Measurements from ENCODE around the gene FBXL14. TPM values are rescaled to one million over a fixed set of nuclear protein-coding genes. Genes with fewer than 3 reads are reported as not detected.
A peak's percentile ranks its signal among the peaks of the same experiment; 100 is the strongest.

The FBXL14 gene
- total and polyA plus RNA-seq, 9 of the 15 experiments (the other 6 are each of a cell fraction or from before 2014, with no cell fraction given) = 0.13 to 9.8 (median 3.3) TPM

DNA sequence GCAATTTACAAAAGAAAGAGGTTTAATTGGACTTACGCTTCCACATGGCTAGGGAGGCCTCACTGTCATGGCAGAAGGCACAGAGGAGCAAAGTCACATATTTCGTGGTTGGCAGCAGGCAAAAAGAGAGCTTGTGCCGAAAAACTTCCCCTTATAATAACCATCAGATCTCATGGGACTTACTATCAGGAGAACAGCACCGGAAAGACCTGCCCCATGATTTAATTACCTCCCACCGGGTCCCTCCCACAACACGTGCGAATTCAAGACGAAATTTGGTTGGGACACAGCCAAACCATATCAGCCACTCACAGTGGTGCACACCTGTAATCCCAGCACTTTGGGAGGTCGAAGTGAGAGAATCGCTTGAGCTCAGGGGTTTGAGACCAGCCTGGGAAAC lies 68.5 kb downstream of the FBXL14 start:
- WGBS (ENCODE audit: insufficient coverage, low coverage, missing lambda C conversion rate) = 21% methylated on average over 10 of the region's 10 CpGs
- DNase-seq (ENCODE audit: extremely low read depth in 1 of 4, low spot score in 3 of 4) = no peak
- ATAC-seq = no peak
- Histone ChIP-seq H3K9me3 (replicated peaks; ENCODE audit: control insufficient read depth, insufficient read depth, low read depth, low read length) (no peaks in the 10 kb centered on the region), H3K27ac (ENCODE audit: extremely low read depth, low read depth, low read length) (no peak overlapping the region), H2AFZ (ENCODE audit: low read depth, low read length) (no peak overlapping the region), H3K4me1 (replicated peaks in 1 of 2; ENCODE audit: control insufficient read depth in 2 of 2, insufficient read depth in 2 of 2, low read length in 2 of 2) (peaks cover 0 to 10% of the 10 kb centered on the region in 2 experiments; a peak in 2 of 5 replicates), H3K4me2 (ENCODE audit: insufficient read depth, low read length) (no peak overlapping the region), H4K20me1 (replicated peaks; ENCODE audit: control insufficient read depth, insufficient read depth, low read length) (no peaks in the 10 kb centered on the region), H3K27me3 (ENCODE audit: control insufficient read depth in 2 of 2, insufficient read depth in 2 of 2, low read length in 2 of 2) (no peaks in the 10 kb centered on the region), H3K79me2 (ENCODE audit: control insufficient read depth, insufficient read depth, low read length) (no peaks in the 10 kb centered on the region), H3K9ac (ENCODE audit: insufficient read depth in 1 of 2, low read depth in 2 of 2, low read length in 2 of 2) (no peak overlapping the region), H3K9me1 (ENCODE audit: control insufficient read depth, insufficient read depth, low read length) (no peaks in the 10 kb centered on the region), H3K36me3 (ENCODE audit: control insufficient read depth, insufficient read depth, low read length) (no peaks in the 10 kb centered on the region), H3K4me3 (no peak overlapping the region)
- POLR2A ChIA-PET = no interaction called here
- intact Hi-C loops (cut with micrococcal nuclease) = no loop called here
- in situ Hi-C loops (cut with MboI) = no loop called here
- no TSS peak for BruUV-seq (replicated peaks)
- FAIRE-seq = peak; percentile 64
- peak; percentile 19; the same call in 1 of the 2 replicates for TF ChIP-seq L3MBTL2 (IDR thresholded peaks at IDR 0.05)
- TF ChIP-seq SMARCE1 (IDR thresholded peaks at IDR 0.05) = no peak
- CTCF ChIA-PET (ENCODE audit: low intra/inter-chr PET ratio) = no interaction called here

DNA sequence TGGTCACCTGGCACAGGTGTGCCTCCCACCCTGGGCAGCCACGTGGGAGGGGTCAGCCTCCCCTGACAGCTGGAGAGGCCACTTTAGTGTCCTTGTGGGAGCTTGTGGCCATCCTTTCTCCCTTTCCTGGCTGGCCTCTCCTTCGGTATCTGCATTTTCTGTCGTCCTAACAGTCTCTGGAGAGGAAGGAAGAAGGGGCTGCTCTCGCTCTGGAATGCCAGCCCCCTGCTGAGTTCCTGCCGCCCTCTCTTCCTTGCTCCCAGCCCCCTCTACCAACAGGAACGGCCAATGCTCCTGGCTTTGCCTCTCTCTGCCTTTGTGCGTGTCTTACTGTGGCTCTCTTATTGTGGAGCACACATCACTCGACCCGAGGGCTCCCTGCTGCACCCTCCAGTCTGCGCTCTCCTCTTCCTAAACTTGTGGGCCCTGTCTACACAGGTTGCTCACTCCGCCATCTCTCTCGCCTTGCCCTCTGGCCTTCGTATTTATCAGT lies 70.8 kb downstream of the FBXL14 start:
- H3K79me2 ChIP-seq (ENCODE audit: control insufficient read depth, insufficient read depth, low read length) = no peaks in the 10 kb centered on the region
- H3K9me1 ChIP-seq (ENCODE audit: control insufficient read depth, insufficient read depth, low read length) = no peaks in the 10 kb centered on the region
- H3K27me3 ChIP-seq (ENCODE audit: control insufficient read depth in 2 of 2, insufficient read depth in 2 of 2, low read length in 2 of 2) = no peaks in the 10 kb centered on the region
- H3K9me3 ChIP-seq (replicated peaks; ENCODE audit: control insufficient read depth, insufficient read depth, low read depth, low read length) = no peaks in the 10 kb centered on the region
- intact Hi-C loops (cut with micrococcal nuclease) (no loop called here), in situ Hi-C loops (cut with MboI) (no loop called here)
- no peak overlapping the region for H2AFZ ChIP-seq (ENCODE audit: low read depth, low read length)
- no peak for TF ChIP-seq HDGF (IDR thresholded peaks at IDR 0.05)
- no peak for TF ChIP-seq HMG20A (CRISPR knock-in tag; conservative IDR thresholded peaks at IDR 0.05)
- TF ChIP-seq ZNF140 (CRISPR knock-in tag; IDR thresholded peaks at IDR 0.05) = no peak
- TF ChIP-seq ZNF717 (CRISPR knock-in tag; IDR thresholded peaks at IDR 0.05) = no peak
- no peaks in the 10 kb centered on the region for H3K36me3 ChIP-seq (ENCODE audit: control insufficient read depth, insufficient read depth, low read length)
- POLR2A ChIA-PET = interaction anchor here (0.8 kb wide), 1 partner anchor 10 kb away, joined by 4 read pairs; no protein-coding TSS in a partner anchor
- no peak for DNase-seq (ENCODE audit: extremely low read depth in 1 of 4, low spot score in 3 of 4)
- no peaks in the 10 kb centered on the region for H4K20me1 ChIP-seq (replicated peaks; ENCODE audit: control insufficient read depth, insufficient read depth, low read length)
- WGBS (ENCODE audit: insufficient coverage, low coverage, missing lambda C conversion rate) = 74% methylated on average over 8 of the region's 13 CpGs
- no peak overlapping the region for H3K4me2 ChIP-seq (ENCODE audit: insufficient read depth, low read length)
- no peak overlapping the region for H3K27ac ChIP-seq (ENCODE audit: extremely low read depth, low read depth, low read length)
- CTCF ChIA-PET (ENCODE audit: low intra/inter-chr PET ratio) = no interaction called here
- ATAC-seq = no peak
- H3K4me3 ChIP-seq = no peak overlapping the region
- H3K9ac ChIP-seq (ENCODE audit: insufficient read depth in 1 of 2, low read depth in 2 of 2, low read length in 2 of 2) = no peak overlapping the region
- BruUV-seq (replicated peaks) = no TSS peak
- H3K4me1 ChIP-seq (replicated peaks in 1 of 2; ENCODE audit: control insufficient read depth in 2 of 2, insufficient read depth in 2 of 2, low read length in 2 of 2) = peaks cover 5 to 9% of the 10 kb centered on the region in 2 experiments; a peak in 4 of 5 replicates
- no peak for FAIRE-seq
